ENCODE measurements around the gene AMOTL2. TPM values are rescaled to one million over a fixed set of nuclear protein-coding genes. Genes with fewer than 3 reads are reported as not detected.

The AMOTL2 gene
- total RNA-seq, 1 experiment from 2014 or later = 30.9 TPM

GRCh38 chr3:134334901-134335280 lies 39.4 kb downstream of the AMOTL2 start:
- H3K56ac ChIP-seq (ENCODE audit: insufficient read length, low read depth, low read length) = no peak overlapping the region
- no peaks in the 10 kb centered on the region for H3K79me1 ChIP-seq (ENCODE audit: insufficient read depth, low read depth, low read length, poor library complexity, severe bottlenecking)
- H3K4me2 ChIP-seq (ENCODE audit: insufficient read depth, insufficient read length, low read length) = no peak overlapping the region
- H4K5ac ChIP-seq (ENCODE audit: insufficient read length, low read depth, low read length) = no peak overlapping the region
- H3K9ac ChIP-seq (ENCODE audit: extremely low read depth, insufficient read length, low read length) = no peak overlapping the region
- WGBS (ENCODE audit: extremely low coverage, insufficient read length, low lambda C conversion rate) = no CpG with 5 or more reads among the region's 2 CpGs
- H2AK5ac ChIP-seq (ENCODE audit: insufficient read length, low read length) = no peak overlapping the region
- no peak overlapping the region for H2AFZ ChIP-seq (ENCODE audit: low read length)
- H3K4ac ChIP-seq (ENCODE audit: low read depth, low read length) = no peak overlapping the region
- H3K23me2 ChIP-seq (ENCODE audit: insufficient read length, low read depth, low read length, poor library complexity, severe bottlenecking) = no peaks in the 10 kb centered on the region
- no peak overlapping the region for H2BK20ac ChIP-seq (ENCODE audit: low read depth, low read length, poor library complexity, severe bottlenecking)
- no peak for TF ChIP-seq CTCF (conservative IDR thresholded peaks at IDR 0.05)
- H3K4me1 ChIP-seq (ENCODE audit: insufficient read depth, low read length) = peaks cover 26% of the 10 kb centered on the region; the same call in 1 of the 2 replicates
- H3K9me3 ChIP-seq (ENCODE audit: control insufficient read depth, low read depth, low read length) = no peaks in the 10 kb centered on the region
- no peaks in the 10 kb centered on the region; a peak in 1 of 7 replicates for H3K36me3 Mint-ChIP-seq (ENCODE audit: insufficient read depth in 1 of 3, low read depth in 3 of 3)
- no peaks in the 10 kb centered on the region for H4K20me1 ChIP-seq (ENCODE audit: control insufficient read depth, insufficient read depth, insufficient read length)
- no peak overlapping the region for H3K27ac ChIP-seq (ENCODE audit: insufficient read length, low read depth, low read length)
- H2BK120ac ChIP-seq (ENCODE audit: low read depth, low read length, poor library complexity, severe bottlenecking) = no peak overlapping the region
- no peak overlapping the region for H3K4me3 Mint-ChIP-seq
- peak overlapping the region in 1 of 3 experiments; percentile 63; a peak in 1 of 7 replicates for H3K27ac Mint-ChIP-seq
- no peaks in the 10 kb centered on the region for H3K9me3 Mint-ChIP-seq
- no peak overlapping the region for H2BK15ac ChIP-seq (ENCODE audit: low read depth, low read length)
- peak; percentile 19 for DNase-seq
- no peaks in the 10 kb centered on the region for H3K79me2 ChIP-seq (ENCODE audit: insufficient read depth, low read length)
- H4K91ac ChIP-seq (ENCODE audit: insufficient read length, low read depth, low read length) = no peak overlapping the region
- no peak overlapping the region for H3K18ac ChIP-seq (ENCODE audit: insufficient read length, low read depth, low read length)
- H3K14ac ChIP-seq (ENCODE audit: insufficient read depth, low read length) = no peak overlapping the region
- H3K27me3 ChIP-seq (ENCODE audit: insufficient read depth, low read length) = no peaks in the 10 kb centered on the region
- H3T11ph ChIP-seq (ENCODE audit: low read length) = no peak overlapping the region
- peaks cover 52 to 61% of the 10 kb centered on the region in 2 experiments for H3K4me1 Mint-ChIP-seq
- H2BK12ac ChIP-seq (ENCODE audit: insufficient read length, low read depth, low read length) = no peak overlapping the region
- no peak overlapping the region for H4K8ac ChIP-seq (replicated peaks; ENCODE audit: insufficient read length, low read depth, low read length)
- H2BK5ac ChIP-seq (ENCODE audit: insufficient read length, low read length) = no peak overlapping the region
- no peak overlapping the region for H3K23ac ChIP-seq (ENCODE audit: insufficient read length, low read depth, low read length)
- H3K27me3 Mint-ChIP-seq (ENCODE audit: low read depth) = peaks cover 9% of the 10 kb centered on the region

Measured in H9 (cell line).